ENCODE results near the gene NR4A1. TPM values are rescaled to one million over a fixed set of nuclear protein-coding genes. Genes with fewer than 3 reads are reported as not detected.
A peak's percentile ranks its signal among the peaks of the same experiment; 100 is the strongest.

The NR4A1 gene
- total and polyA plus RNA-seq, 2 of the 13 experiments (the other 11 are each of a cell fraction or from before 2014, with no cell fraction given) = 5.7 to 15.2 TPM

GRCh38 chr12:52081263-52081733, 30.1 kb downstream of the NR4A1 start (continued):
- TF ChIP-seq ELK4 (CRISPR knock-in tag; IDR thresholded peaks at IDR 0.05; ENCODE audit: borderline replicate concordance) (no peak), ZNF354B (CRISPR knock-in tag; IDR thresholded peaks at IDR 0.05) (no peak), TAF1 (CRISPR knock-in tag; IDR thresholded peaks at IDR 0.05) (peak; percentile 27; the same call in 1 of the 2 replicates), NFE2 (CRISPR knock-in tag; IDR thresholded peaks at IDR 0.05) (no peak), ZNF572 (CRISPR knock-in tag; IDR thresholded peaks at IDR 0.05) (no peak), AKAP8 (CRISPR knock-in tag; IDR thresholded peaks at IDR 0.05) (no peak), CREB1 (IDR thresholded peaks at IDR 0.05) (no peak), CREB1 (CRISPR knock-in tag; IDR thresholded peaks at IDR 0.05) (no peak), SOX13 (IDR thresholded peaks at IDR 0.05) (no peak), SOX13 (CRISPR knock-in tag; conservative IDR thresholded peaks at IDR 0.05 in 1 of 2, IDR thresholded peaks at IDR 0.05 in 1 of 2) (no peak), ZNF766 (CRISPR knock-in tag; IDR thresholded peaks at IDR 0.05; ENCODE audit: borderline replicate concordance) (no peak), ZFP1 (CRISPR knock-in tag; IDR thresholded peaks at IDR 0.05) (no peak), RNF219 (CRISPR knock-in tag; IDR thresholded peaks at IDR 0.05) (no peak)
- TF ChIP-seq, protein P1, sequence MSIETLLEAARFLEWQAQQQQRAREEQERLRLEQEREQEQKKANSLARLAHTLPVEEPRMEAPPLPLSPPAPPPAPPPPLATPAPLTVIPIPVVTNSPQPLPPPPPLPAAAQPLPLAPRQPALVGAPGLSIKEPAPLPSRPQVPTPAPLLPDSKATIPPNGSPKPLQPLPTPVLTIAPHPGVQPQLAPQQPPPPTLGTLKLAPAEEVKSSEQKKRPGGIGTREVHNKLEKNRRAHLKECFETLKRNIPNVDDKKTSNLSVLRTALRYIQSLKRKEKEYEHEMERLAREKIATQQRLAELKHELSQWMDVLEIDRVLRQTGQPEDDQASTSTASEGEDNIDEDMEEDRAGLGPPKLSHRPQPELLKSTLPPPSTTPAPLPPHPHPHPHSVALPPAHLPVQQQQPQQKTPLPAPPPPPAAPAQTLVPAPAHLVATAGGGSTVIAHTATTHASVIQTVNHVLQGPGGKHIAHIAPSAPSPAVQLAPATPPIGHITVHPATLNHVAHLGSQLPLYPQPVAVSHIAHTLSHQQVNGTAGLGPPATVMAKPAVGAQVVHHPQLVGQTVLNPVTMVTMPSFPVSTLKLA (IDR thresholded peaks at IDR 0.05) = no peak
- TF ChIP-seq, protein P2, sequence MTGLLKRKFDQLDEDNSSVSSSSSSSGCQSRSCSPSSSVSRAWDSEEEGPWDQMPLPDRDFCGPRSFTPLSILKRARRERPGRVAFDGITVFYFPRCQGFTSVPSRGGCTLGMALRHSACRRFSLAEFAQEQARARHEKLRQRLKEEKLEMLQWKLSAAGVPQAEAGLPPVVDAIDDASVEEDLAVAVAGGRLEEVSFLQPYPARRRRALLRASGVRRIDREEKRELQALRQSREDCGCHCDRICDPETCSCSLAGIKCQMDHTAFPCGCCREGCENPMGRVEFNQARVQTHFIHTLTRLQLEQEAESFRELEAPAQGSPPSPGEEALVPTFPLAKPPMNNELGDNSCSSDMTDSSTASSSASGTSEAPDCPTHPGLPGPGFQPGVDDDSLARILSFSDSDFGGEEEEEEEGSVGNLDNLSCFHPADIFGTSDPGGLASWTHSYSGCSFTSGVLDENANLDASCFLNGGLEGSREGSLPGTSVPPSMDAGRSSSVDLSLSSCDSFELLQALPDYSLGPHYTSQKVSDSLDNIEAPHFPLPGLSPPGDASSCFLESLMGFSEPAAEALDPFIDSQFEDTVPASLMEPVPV (CRISPR knock-in tag; IDR thresholded peaks at IDR 0.05) = no peak
- TF ChIP-seq, protein P3, sequence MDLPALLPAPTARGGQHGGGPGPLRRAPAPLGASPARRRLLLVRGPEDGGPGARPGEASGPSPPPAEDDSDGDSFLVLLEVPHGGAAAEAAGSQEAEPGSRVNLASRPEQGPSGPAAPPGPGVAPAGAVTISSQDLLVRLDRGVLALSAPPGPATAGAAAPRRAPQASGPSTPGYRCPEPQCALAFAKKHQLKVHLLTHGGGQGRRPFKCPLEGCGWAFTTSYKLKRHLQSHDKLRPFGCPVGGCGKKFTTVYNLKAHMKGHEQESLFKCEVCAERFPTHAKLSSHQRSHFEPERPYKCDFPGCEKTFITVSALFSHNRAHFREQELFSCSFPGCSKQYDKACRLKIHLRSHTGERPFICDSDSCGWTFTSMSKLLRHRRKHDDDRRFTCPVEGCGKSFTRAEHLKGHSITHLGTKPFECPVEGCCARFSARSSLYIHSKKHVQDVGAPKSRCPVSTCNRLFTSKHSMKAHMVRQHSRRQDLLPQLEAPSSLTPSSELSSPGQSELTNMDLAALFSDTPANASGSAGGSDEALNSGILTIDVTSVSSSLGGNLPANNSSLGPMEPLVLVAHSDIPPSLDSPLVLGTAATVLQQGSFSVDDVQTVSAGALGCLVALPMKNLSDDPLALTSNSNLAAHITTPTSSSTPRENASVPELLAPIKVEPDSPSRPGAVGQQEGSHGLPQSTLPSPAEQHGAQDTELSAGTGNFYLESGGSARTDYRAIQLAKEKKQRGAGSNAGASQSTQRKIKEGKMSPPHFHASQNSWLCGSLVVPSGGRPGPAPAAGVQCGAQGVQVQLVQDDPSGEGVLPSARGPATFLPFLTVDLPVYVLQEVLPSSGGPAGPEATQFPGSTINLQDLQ (CRISPR knock-in tag; IDR thresholded peaks at IDR 0.05) = no peak

All from HepG2 (cell line).